HepG2 (cell line): ENCODE measurements around the gene ZNF670. TPM values are rescaled to one million over a fixed set of nuclear protein-coding genes. Genes with fewer than 3 reads are reported as not detected.

Experiments used
- ARID4A ChIP-seq: sonication (generic); formaldehyde crosslinking; IDR thresholded peaks from 2 replicates; pipeline ENCODE4 v1.5.0; 2020; ENCODE audit warnings: mild to moderate bottlenecking, missing genetic modification reagents, borderline replicate concordance
- HIC2 ChIP-seq: sonication (generic); formaldehyde crosslinking; IDR thresholded peaks from 2 replicates; pipeline ENCODE4 v1.9.0; 2022; ENCODE audit warnings: low read depth, missing genetic modification reagents
- KLF6 ChIP-seq: IDR thresholded peaks from 2 replicates; pipeline ENCODE4 v1.8.0; 2016; ENCODE audit warnings: missing biosample characterization, missing genetic modification reagents
- PHF21A ChIP-seq: sonication (generic); formaldehyde crosslinking; IDR thresholded peaks from 2 replicates; pipeline ENCODE4 v1.5.0; 2020; ENCODE audit warnings: mild to moderate bottlenecking, missing genetic modification reagents
- RARA ChIP-seq: IDR thresholded peaks from 2 replicates; pipeline ENCODE4 v1.6.1; 2016; ENCODE audit warnings: missing genetic modification reagents, missing compliant biosample characterization
- TFAP4 ChIP-seq: sonication (generic); IDR thresholded peaks from 2 replicates; pipeline ENCODE4 v1.6.1; 2016; ENCODE audit warnings: low read depth, borderline replicate concordance
- TFE3 ChIP-seq: IDR thresholded peaks from 2 replicates; pipeline ENCODE4 v1.6.1; 2016
- ZNF609 ChIP-seq: sonication (generic); formaldehyde crosslinking; IDR thresholded peaks from 2 replicates; pipeline ENCODE4 v1.4.0; 2020; ENCODE audit warnings: mild to moderate bottlenecking, missing genetic modification reagents, borderline replicate concordance
- polyA plus RNA-seq, 8 experiments: library from polyadenylated mRNA; depleted of rRNA in 3 of 8; stranded (reverse) in 7 of 8; unstranded in 1 of 8; fragments of >200 nt; fragmentation: Illumina TruSeq in 4 of 8; extraction: Trizol in 4 of 8; gene quantifications; 2 replicates each; pipeline versions ENCODE4 v1.2.1 to v1.2.3, GENCODE V29; 2011 to 2016; ENCODE audit warnings: low read depth in 4 of 8, missing spikeins in 1 of 8, mixed read lengths in 1 of 8; ENCODE audit not compliant: insufficient read depth in 1 of 8
- total RNA-seq, 5 experiments: library from RNA; depleted of rRNA; stranded (reverse); fragments of >200 nt; fragmentation: Illumina TruSeq; extraction: Trizol; gene quantifications; 2 replicates each; pipeline ENCODE4 v1.2.3, GENCODE V29; 2016; ENCODE audit warnings: low read depth in 1 of 5
- TF ChIP-seq, protein P1 (sequence below): sonication (generic); formaldehyde crosslinking; IDR thresholded peaks from 2 replicates; pipeline ENCODE4 v1.9.0; 2021; ENCODE audit warnings: missing genetic modification reagents, borderline replicate concordance

Gene ZNF670
- total and polyA plus RNA-seq, 2 of the 13 experiments (the other 11 are each of a cell fraction or from before 2014, with no cell fraction given): 4.2 to 10.9 TPM

DNA sequence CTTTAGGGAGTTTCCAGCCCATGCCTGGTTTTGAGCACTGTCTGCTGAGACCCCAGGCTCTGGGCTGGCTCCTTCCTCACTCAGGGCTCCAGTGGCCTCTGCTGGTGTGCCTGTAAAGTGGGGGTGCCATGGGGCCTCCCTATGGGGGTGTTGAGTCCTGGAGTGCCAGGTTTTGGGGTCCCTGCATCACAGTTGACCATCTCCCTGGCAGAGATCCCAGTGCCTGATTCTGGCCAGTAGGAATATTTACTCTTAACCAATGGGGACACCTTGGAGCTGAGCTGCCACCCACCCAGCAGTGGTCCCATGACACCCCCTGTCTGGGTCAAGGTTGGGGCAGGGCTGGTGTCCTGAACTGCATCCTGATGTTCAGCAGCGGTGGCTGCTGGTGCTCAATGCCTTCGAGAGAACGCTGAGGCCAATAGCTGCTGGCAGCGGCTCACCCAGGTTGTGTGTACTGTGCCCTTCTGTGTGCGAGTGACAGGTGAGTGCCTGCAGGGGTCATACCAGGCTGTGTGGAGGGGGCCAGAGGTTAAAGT, 35.2 kb upstream of the ZNF670 start (continued):
- no peak for TF ChIP-seq ARID4A
- peak; percentile 72; the same call in 1 of the 2 replicates for TF ChIP-seq HIC2
- TF ChIP-seq, protein P1, sequence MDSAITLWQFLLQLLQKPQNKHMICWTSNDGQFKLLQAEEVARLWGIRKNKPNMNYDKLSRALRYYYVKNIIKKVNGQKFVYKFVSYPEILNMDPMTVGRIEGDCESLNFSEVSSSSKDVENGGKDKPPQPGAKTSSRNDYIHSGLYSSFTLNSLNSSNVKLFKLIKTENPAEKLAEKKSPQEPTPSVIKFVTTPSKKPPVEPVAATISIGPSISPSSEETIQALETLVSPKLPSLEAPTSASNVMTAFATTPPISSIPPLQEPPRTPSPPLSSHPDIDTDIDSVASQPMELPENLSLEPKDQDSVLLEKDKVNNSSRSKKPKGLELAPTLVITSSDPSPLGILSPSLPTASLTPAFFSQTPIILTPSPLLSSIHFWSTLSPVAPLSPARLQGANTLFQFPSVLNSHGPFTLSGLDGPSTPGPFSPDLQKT (CRISPR knock-in tag): no peak
- 0 out of 2 replicates have a peak, but pooled peaks have one; percentile 24 for TF ChIP-seq ZNF609
- no peak for TF ChIP-seq TFE3
- TF ChIP-seq KLF6: 0 out of 2 replicates have a peak, but pooled peaks have one; percentile 9
- TF ChIP-seq RARA (CRISPR knock-in tag): peak; percentile 72; the same call in 1 of the 2 replicates
- 0 out of 2 replicates have a peak, but pooled peaks have one; percentile 18 for TF ChIP-seq PHF21A
- peak; percentile 36; the same call in 1 of the 2 replicates for TF ChIP-seq TFAP4
